Measurements from ENCODE around the gene RNF130.

- TF ChIP-seq CTCF (IDR thresholded peaks at IDR 0.05) = no peak
- no peak for TF ChIP-seq EZH2phosphoT487 (IDR thresholded peaks at IDR 0.05)
- no peak for TF ChIP-seq EZH2 (IDR thresholded peaks at IDR 0.05)
Measured at GRCh38 chr5:179969110-179969509, 102.4 kb downstream of the RNF130 start.
